Measurements from ENCODE around the gene CIROP.

CIROP gene

DNA sequence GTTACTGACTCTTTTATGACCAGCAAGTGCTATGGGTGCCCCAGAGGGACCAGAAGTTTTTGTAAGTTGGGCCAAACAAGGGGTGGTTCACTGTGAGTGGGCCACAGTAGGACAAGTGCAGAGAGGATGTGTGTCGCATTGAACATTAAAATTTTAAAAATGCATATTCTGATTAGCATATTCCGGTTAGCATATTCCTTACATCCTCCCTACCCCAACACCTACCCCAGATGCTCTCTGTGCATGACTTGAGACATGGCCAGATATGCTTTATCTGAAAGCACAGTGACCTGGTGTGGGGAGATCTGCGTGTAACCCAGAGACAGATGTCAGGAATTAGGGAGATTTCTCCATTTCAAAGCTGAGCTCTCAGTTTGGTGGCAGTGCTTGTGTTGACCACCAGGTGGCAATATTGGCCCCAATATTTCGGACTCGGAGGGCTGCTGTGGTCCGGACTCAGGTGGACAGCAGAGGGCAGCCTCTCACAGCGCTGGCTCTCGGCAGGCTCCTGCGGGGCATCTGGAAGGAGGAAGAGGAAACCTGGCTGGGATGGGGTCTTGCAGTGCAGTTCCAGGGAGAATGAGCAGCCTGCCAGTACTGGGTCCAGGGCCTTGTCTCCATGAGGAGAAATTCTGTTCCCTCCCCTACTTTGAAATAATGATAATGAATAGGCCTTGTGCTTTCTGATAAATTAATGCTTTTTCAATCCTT lies 15.9 kb upstream of the CIROP start:
- Histone ChIP-seq H3K79me2 (ENCODE audit: control insufficient read depth, low read length) (no peaks in the 10 kb centered on the region), H3K27ac (ENCODE audit: low read depth, low read length) (peak overlapping the region; percentile 84), H3K4me2 (ENCODE audit: low read length) (peak overlapping the region; percentile 89), H3K4me3 (ENCODE audit: low read length) (peak overlapping the region; percentile 53), H4K20me1 (ENCODE audit: control insufficient read depth, insufficient read depth, low read depth, low read length) (no peaks in the 10 kb centered on the region), H3K4me1 (ENCODE audit: control insufficient read depth, low read length) (peaks cover 39% of the 10 kb centered on the region), H3K9me2 (replicated peaks; ENCODE audit: control insufficient read depth, low read length) (no peaks in the 10 kb centered on the region), H3K36me3 (ENCODE audit: control insufficient read depth, low read length) (no peaks in the 10 kb centered on the region), H3F3A (ENCODE audit: control insufficient read depth, insufficient read depth) (peaks cover 9% of the 10 kb centered on the region; the same call in 1 of the 2 replicates), H3K9me3 (ENCODE audit: control insufficient read depth, insufficient read depth, low read length) (no peaks in the 10 kb centered on the region), H3K27me3 (ENCODE audit: control insufficient read depth, low read length) (peaks cover 3% of the 10 kb centered on the region)
- TF ChIP-seq, protein P1, sequence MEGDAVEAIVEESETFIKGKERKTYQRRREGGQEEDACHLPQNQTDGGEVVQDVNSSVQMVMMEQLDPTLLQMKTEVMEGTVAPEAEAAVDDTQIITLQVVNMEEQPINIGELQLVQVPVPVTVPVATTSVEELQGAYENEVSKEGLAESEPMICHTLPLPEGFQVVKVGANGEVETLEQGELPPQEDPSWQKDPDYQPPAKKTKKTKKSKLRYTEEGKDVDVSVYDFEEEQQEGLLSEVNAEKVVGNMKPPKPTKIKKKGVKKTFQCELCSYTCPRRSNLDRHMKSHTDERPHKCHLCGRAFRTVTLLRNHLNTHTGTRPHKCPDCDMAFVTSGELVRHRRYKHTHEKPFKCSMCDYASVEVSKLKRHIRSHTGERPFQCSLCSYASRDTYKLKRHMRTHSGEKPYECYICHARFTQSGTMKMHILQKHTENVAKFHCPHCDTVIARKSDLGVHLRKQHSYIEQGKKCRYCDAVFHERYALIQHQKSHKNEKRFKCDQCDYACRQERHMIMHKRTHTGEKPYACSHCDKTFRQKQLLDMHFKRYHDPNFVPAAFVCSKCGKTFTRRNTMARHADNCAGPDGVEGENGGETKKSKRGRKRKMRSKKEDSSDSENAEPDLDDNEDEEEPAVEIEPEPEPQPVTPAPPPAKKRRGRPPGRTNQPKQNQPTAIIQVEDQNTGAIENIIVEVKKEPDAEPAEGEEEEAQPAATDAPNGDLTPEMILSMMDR (IDR thresholded peaks at IDR 0.05; ENCODE audit: low read depth, low read length, poor library complexity, severe bottlenecking) = peak; percentile 100
- no peak for TF ChIP-seq EZH2phosphoT487 (IDR thresholded peaks at IDR 0.05; ENCODE audit: borderline replicate concordance, low read length)

- TF ChIP-seq, protein P1 (IDR thresholded peaks at IDR 0.05; ENCODE audit: low read depth, low read length, poor library complexity, severe bottlenecking) = no peak
- no peak for TF ChIP-seq EZH2phosphoT487 (IDR thresholded peaks at IDR 0.05; ENCODE audit: borderline replicate concordance, low read length)
- H3K27ac ChIP-seq (ENCODE audit: low read depth, low read length) = peak overlapping the region; percentile 84
- H4K20me1 ChIP-seq (ENCODE audit: control insufficient read depth, insufficient read depth, low read depth, low read length) = no peaks in the 10 kb centered on the region
- peaks cover 10% of the 10 kb centered on the region for H3K27me3 ChIP-seq (ENCODE audit: control insufficient read depth, low read length)
- H3F3A ChIP-seq (ENCODE audit: control insufficient read depth, insufficient read depth) = peaks cover 9% of the 10 kb centered on the region; the same call in 1 of the 2 replicates
- H3K9me2 ChIP-seq (replicated peaks; ENCODE audit: control insufficient read depth, low read length) = no peaks in the 10 kb centered on the region
- no peaks in the 10 kb centered on the region for H3K79me2 ChIP-seq (ENCODE audit: control insufficient read depth, low read length)
- H3K4me3 ChIP-seq (ENCODE audit: low read length) = peak overlapping the region; percentile 53
- peaks cover 39% of the 10 kb centered on the region for H3K4me1 ChIP-seq (ENCODE audit: control insufficient read depth, low read length)
- H3K36me3 ChIP-seq (ENCODE audit: control insufficient read depth, low read length) = no peaks in the 10 kb centered on the region
- no peaks in the 10 kb centered on the region for H3K9me3 ChIP-seq (ENCODE audit: control insufficient read depth, insufficient read depth, low read length)
- H3K4me2 ChIP-seq (ENCODE audit: low read length) = peak overlapping the region; percentile 89
Measured at GRCh38 chr14:23119363-23120327, 14.9 kb upstream of the CIROP start.

DNA sequence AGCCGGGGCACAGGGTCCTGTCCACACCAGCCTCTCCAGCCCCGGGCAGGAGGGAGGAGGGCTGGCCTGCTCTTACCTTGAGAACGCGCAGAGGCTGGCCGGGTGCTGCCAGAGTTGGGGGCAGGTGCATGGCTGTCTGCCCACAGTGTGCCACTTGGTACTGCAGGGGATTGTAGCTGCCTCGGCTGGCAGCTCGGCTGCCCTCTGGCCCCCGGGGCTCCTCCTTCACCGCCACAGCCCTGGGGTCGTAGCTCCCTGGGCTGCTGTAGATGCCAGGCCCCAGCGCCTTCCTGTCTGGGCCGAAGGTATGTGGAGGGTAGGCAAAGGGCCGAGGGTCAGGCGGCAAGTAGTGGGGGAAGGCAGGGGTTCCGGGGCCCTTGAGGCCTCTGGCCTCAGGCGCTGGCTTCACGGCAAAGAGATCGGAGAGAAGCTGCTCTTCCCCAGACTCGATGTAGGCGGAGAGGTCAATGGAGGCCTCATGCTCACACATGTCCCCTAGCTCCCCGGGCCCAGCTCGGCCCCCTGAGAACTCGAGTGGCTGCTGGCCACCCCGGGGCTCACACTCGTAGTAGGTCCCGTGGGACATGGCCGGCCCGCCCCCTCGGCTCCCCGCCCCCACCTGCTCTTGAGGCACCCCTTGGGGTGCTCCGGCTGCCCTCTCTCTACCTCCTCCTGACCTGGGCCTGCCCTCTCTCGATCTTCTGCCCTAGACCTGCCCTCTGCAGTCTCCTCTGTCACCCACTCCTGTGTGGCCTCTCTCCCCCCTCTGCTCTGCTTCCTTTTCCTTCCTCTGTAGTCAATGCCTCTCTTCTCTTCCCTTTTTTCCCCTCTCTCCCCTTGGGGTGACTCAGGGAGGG lies 13.9 kb upstream of the CIROP start, which contains the start of gene CEBPE:
TSS of gene CEBPE (minus strand) at position 750 of the 857 bp plus-strand sequence. CDS start at position 586, 164 bp downstream.
- Histone ChIP-seq H3K4me1 (ENCODE audit: control insufficient read depth, low read length) (peaks cover 39% of the 10 kb centered on the region), H4K20me1 (ENCODE audit: control insufficient read depth, insufficient read depth, low read depth, low read length) (no peaks in the 10 kb centered on the region), H3F3A (ENCODE audit: control insufficient read depth, insufficient read depth) (peaks cover 9% of the 10 kb centered on the region; the same call in 1 of the 2 replicates), H3K36me3 (ENCODE audit: control insufficient read depth, low read length) (no peaks in the 10 kb centered on the region), H3K27ac (ENCODE audit: low read depth, low read length) (peak within 1 kb of the TSS; percentile 84), H3K4me2 (ENCODE audit: low read length) (peak within 1 kb of the TSS; percentile 89), H3K4me3 (ENCODE audit: low read length) (peak within 1 kb of the TSS; percentile 53), H3K9me2 (replicated peaks; ENCODE audit: control insufficient read depth, low read length) (no peaks in the 10 kb centered on the region), H3K27me3 (ENCODE audit: control insufficient read depth, low read length) (peaks cover 17% of the 10 kb centered on the region), H3K79me2 (ENCODE audit: control insufficient read depth, low read length) (no peaks in the 10 kb centered on the region), H3K9me3 (ENCODE audit: control insufficient read depth, insufficient read depth, low read length) (no peaks in the 10 kb centered on the region)
- TF ChIP-seq EZH2phosphoT487 (IDR thresholded peaks at IDR 0.05; ENCODE audit: borderline replicate concordance, low read length) = no peak
- TF ChIP-seq, protein P1 (IDR thresholded peaks at IDR 0.05; ENCODE audit: low read depth, low read length, poor library complexity, severe bottlenecking) = no peak
